Peyer's patch (tissue), 4 donors: ENCODE measurements around the gene ABHD10. TPM values are rescaled to one million over a fixed set of nuclear protein-coding genes. Genes with fewer than 3 reads are reported as not detected.

Source experiments
- DNase-seq, 3 donors: peaks; one replicate each; pipeline ENCODE4 v3.0.0-alpha.2; 2017 to 2019
- H3K27ac ChIP-seq, 4 donors: fragments of 200-600 bp; sonication (generic); one replicate each; pipeline ENCODE4 v1.5.1; 2016 to 2019
- H3K27me3 ChIP-seq, 2 donors: fragments of 200-600 bp; sonication (generic); one replicate each; pipeline ENCODE4 v1.5.1; 2019
- H3K36me3 ChIP-seq, 3 donors: fragments of 200-600 bp; sonication (generic); one replicate each; pipeline ENCODE4 v1.5.1; 2016 to 2019
- H3K4me1 ChIP-seq, 4 donors: fragments of 200-600 bp; sonication (generic); one replicate each; pipeline ENCODE4 v1.5.1; 2016 to 2019
- H3K4me3 ChIP-seq, 4 donors: fragments of 200-600 bp; sonication (generic); 1 replicate in 3 of 4; 2 replicates in 1 of 4; pipeline ENCODE4 v1.5.1; 2016 to 2019; ENCODE audit warnings: mild to moderate bottlenecking in 1 of 4
- H3K9me3 ChIP-seq, 4 donors: fragments of 200-600 bp; sonication (generic); one replicate each; pipeline ENCODE4 v1.5.1; 2016 to 2019; ENCODE audit warnings: mild to moderate bottlenecking in 1 of 4
- POLR2A ChIP-seq, 2 donors: fragments of 450-650 bp; IDR thresholded peaks; one replicate each; pipeline ENCODE4 v1.5.1; 2017; ENCODE audit warnings: antibody characterized with exemption in 2 of 2, mild to moderate bottlenecking in 2 of 2, moderate library complexity in 2 of 2
- total RNA-seq, 4 donors: library from RNA; depleted of rRNA; stranded (reverse); fragments of >200 nt; gene quantifications; one replicate each; pipeline ENCODE4 v1.1.0, GENCODE V29; 2016
- TF ChIP-seq, protein P1 (sequence below), 6 experiments: fragments of 450-650 bp in 4 of 6; fragments of 200-600 bp in 2 of 6; sonication (generic) in 1 of 6; IDR thresholded peaks; one replicate each; pipeline ENCODE4 v1.5.1; 2017 to 2019; ENCODE audit warnings: antibody characterized with exemption in 6 of 6, mild to moderate bottlenecking in 3 of 6, moderate library complexity in 1 of 6

ABHD10 gene
- total RNA-seq, 4 donors from 2014 or later = 7.4 to 20.9 (median 11.8) TPM

DNA sequence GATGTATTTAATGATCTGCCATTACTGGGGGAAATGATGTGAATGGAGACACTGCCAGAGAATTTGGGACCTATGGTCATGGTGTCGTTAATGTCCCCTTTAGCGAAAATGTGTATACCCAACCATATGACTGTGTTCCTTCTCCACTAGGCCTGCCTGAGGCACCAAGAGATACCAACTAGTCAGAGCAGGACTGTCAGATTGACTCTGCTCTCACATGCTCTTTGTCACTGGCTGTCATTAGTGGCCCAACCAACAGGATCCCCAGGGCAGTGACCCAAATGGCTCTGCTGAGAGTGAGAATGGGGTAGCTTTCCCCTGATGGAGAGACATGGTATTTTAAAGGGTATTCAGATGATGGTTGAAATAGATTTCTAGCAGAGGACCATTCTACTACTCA, 22.7 kb downstream of the ABHD10 start:
- H3K4me3 ChIP-seq = no peak overlapping the region
- no peak for DNase-seq
- H3K27me3 ChIP-seq = no peaks in the 10 kb centered on the region
- no peaks in the 10 kb centered on the region for H3K36me3 ChIP-seq
- H3K4me1 ChIP-seq = peaks cover 0 to 13% (median 0%) of the 10 kb centered on the region in 4 donors
- no peak overlapping the region for H3K27ac ChIP-seq
- TF ChIP-seq, protein P1, sequence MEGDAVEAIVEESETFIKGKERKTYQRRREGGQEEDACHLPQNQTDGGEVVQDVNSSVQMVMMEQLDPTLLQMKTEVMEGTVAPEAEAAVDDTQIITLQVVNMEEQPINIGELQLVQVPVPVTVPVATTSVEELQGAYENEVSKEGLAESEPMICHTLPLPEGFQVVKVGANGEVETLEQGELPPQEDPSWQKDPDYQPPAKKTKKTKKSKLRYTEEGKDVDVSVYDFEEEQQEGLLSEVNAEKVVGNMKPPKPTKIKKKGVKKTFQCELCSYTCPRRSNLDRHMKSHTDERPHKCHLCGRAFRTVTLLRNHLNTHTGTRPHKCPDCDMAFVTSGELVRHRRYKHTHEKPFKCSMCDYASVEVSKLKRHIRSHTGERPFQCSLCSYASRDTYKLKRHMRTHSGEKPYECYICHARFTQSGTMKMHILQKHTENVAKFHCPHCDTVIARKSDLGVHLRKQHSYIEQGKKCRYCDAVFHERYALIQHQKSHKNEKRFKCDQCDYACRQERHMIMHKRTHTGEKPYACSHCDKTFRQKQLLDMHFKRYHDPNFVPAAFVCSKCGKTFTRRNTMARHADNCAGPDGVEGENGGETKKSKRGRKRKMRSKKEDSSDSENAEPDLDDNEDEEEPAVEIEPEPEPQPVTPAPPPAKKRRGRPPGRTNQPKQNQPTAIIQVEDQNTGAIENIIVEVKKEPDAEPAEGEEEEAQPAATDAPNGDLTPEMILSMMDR (IDR thresholded peaks at IDR 0.05) = no peak
- no peak for TF ChIP-seq POLR2A (IDR thresholded peaks at IDR 0.05)
- H3K9me3 ChIP-seq = no peaks in the 10 kb centered on the region

DNA sequence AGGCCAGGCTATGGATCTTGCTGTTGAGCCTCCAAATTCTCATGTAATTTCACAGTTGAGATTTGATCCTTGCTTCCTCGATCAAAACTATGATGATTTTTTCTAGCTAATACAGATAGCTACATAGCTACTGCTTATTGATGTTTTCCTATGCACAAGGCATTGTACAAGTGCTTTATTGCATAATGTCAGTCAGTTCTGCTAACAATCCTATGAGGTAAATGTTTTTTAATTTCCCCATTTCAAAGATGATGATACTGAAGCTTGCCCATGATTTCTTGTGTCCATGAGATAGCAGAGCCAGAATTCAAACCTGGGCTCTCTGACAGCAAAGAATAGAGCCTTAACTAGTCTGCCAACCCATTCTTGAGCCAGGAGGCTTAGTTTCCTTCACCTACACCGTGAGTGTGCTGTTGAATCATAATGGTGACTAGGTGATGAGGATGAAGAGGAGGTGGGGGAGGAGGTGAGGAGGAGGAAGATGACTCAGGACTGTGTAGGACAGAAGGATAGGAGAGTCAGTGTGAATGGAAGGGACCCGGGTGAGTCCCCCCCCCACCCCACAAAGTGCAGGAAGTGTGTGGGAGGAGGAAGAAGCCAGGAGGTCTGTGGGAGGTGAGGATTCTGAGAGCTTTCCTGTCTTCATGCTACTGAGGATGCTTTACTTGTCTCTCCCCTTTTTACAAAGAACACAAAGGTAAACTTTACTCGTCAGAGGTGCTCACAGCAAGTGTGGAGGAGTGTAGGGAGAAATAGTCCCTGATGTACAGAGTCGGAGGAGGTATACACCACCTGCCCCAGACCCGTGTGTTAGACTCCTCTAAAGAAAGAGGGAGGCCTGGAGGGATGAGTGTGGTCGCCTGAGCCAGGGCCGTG, 23.5 kb downstream of the ABHD10 start:
- TF ChIP-seq POLR2A (IDR thresholded peaks at IDR 0.05) = no peak
- TF ChIP-seq, protein P1 (IDR thresholded peaks at IDR 0.05) = no peak
- no peak overlapping the region for H3K4me3 ChIP-seq

DNA sequence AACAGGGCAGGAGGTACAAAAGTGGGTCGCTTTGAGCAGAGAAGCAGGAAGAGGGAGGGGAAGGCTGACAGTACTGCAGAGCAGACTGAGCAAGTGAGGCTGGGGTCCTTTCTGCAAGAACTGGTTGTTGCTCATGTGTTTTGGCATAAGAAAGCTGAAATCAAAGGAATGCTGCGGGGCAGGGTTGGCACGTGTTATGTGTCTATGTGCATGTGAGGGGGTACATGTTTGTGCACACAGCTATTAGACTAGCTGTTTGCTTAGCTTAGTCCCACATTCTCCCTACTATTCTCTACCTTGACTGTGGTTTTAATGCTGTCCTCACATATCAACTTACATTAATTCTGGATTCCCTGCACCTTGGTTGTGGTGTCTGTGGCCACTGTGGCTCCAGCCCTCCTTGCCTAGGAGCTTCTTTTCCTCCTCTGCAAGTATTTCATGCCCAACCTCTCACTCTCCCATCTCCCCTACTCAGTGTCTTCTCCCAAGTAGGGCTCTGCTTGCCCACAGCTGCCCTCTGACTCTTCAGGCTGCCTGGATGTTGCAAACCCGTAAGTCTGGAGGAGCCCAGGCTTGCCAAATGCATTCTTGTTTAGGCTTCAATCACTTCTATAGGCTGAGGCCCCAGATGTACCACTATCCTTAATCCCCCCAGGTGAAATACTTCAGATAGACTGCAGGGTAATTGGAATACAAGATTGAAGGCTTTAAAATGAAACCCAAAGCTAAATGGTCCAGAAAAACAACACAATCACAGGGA, 24.7 kb downstream of the ABHD10 start:
- Histone ChIP-seq H3K9me3 (no peaks in the 10 kb centered on the region), H3K4me1 (peaks cover 0 to 12% (median 0%) of the 10 kb centered on the region in 4 donors), H3K36me3 (no peaks in the 10 kb centered on the region), H3K27me3 (no peaks in the 10 kb centered on the region), H3K4me3 (no peak overlapping the region), H3K27ac (no peak overlapping the region)
- no peak for TF ChIP-seq POLR2A (IDR thresholded peaks at IDR 0.05)
- TF ChIP-seq, protein P1 (IDR thresholded peaks at IDR 0.05) = no peak
- DNase-seq = no peak

More for the DNA sequence above, 23.5 kb downstream of the ABHD10 start:
- Histone ChIP-seq H3K27ac (no peak overlapping the region), H3K36me3 (no peaks in the 10 kb centered on the region), H3K27me3 (no peaks in the 10 kb centered on the region), H3K9me3 (no peaks in the 10 kb centered on the region), H3K4me1 (peaks cover 0 to 13% (median 0%) of the 10 kb centered on the region in 4 donors)
- no peak for DNase-seq

DNA sequence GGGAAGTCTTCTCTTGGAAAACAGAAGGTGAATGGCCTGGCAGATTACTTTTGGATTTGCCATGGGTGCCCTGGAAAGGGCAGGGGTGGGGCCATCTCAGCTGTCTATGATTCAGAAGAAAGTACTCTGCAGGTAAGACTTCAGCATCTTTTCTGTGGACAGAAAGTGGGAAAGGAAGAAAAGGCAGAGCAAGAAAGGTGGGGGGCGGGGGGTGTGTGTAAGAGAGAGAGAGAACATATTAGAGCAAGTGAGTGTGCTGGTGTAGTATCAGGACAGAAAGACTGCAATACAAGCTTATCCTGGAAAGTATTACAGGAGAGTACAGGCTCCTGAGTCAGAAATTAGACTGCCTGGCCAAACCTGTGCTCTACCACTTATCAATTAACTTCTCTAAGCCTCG, 25.4 kb downstream of the ABHD10 start:
- DNase-seq = no peak
- H3K9me3 ChIP-seq = no peaks in the 10 kb centered on the region
- no peaks in the 10 kb centered on the region for H3K36me3 ChIP-seq
- H3K4me3 ChIP-seq = no peak overlapping the region
- H3K27ac ChIP-seq = no peak overlapping the region
- no peaks in the 10 kb centered on the region for H3K27me3 ChIP-seq
- peaks cover 0 to 5% (median 0%) of the 10 kb centered on the region in 4 donors for H3K4me1 ChIP-seq
- TF ChIP-seq POLR2A (IDR thresholded peaks at IDR 0.05) = no peak
- TF ChIP-seq, protein P1 (IDR thresholded peaks at IDR 0.05) = no peak

DNA sequence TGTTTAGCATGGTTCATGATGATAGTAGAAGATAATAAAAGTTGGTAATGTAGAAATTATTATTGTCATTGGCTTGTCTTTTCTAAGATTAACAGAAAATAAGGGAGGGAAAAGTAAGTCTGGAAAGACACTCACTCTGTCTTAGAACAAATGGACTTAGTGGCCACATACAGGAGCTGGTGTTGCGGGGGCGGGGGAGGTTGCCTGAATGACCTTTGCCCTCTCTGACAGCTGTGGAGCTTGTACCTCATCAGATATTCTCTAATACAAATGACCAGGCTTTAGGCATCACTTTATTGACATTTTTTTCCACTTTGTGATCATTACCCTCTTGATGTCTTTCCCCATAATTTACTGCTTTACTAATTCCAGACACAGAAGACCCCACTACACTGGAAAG, 25.8 kb downstream of the ABHD10 start:
- peak in 1 of 3 donors; percentile 63 for DNase-seq

More for the DNA sequence above, 25.8 kb downstream of the ABHD10 start:
- Histone ChIP-seq H3K27me3 (no peaks in the 10 kb centered on the region), H3K27ac (no peak overlapping the region), H3K4me3 (no peak overlapping the region), H3K9me3 (no peaks in the 10 kb centered on the region), H3K36me3 (no peaks in the 10 kb centered on the region), H3K4me1 (peaks cover 0 to under 1% (median 0%) of the 10 kb centered on the region in 4 donors)
- TF ChIP-seq, protein P1 (IDR thresholded peaks at IDR 0.05) = no peak
- TF ChIP-seq POLR2A (IDR thresholded peaks at IDR 0.05) = no peak
